NCI-H2029 (cell line): ENCODE data around the gene SLC6A16.

Source experiments
- DNase-seq: peaks from one replicate; lab custom pipeline; 2025; lab: John Stamatoyannopoulos, UW

SLC6A16 gene

DNA sequence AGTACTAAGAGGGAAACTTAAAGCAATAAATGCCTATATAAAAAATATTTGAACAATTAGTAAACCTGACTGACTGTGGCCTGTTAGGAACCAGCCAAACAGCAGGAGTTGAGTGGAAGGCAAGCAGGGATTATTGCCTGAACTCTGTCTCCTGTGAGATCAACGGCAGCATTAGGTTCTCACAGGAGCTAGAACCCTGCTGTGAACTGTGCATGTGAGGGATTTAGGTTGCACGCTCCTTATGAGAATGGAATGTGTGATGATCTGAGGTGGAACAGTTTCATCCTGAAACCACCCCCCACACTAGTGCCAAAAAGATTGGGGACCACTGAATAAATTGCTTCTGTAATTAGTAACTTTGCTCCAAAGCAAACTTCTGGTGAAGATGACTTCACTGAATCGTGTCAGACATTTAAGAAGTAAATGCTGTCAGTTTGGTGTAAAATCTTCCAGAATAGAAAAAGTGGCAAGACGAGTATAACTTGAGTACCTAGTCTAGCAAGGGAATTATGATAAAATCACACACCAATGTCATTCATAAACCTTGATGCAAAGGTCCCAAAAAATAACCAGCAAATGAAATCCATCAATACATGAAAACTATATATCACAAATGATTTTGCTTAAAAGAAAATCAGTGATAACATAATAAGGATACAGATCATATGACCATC, 53.8 kb downstream of the SLC6A16 start:
- no peak for DNase-seq

DNA sequence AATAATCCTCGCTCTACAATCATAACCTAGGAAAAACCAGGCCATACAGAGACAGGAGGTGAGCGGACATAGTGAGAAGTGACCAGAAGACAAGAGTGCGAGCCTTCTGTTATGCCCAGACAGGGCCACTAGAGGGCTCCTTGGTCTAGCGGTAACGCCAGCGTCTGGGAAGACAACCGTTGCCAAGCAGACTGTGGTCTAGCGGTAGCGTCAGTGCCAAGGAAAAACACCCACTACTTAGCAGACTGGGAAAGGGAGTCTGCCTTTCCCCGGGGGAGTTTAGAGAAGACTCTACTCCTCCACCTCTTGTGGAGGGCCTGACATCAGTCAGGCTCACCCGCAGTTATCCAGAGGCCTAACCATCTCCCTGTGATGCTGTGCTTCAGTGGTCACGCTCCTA, 58.6 kb downstream of the SLC6A16 start:
- DNase-seq: peak; percentile 11

DNA sequence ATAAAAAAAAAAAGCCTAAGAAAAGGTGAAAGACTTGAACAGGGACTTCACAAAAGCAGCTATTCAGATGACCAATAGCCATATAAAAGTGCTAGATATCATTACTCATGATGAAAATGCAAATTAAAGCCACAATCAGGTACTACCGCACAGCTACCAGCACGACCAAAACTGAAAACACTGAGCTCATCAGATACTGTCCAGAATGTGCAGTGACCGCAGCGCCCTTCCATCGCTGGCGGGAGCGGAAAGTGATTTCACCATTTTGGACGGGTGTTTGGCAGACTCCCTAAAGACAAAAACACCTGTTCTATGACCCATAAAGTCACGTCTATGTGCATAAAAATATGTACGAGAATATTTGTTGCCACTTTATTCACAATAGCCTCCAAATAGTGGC, 60.7 kb downstream of the SLC6A16 start:
- no peak for DNase-seq

DNA sequence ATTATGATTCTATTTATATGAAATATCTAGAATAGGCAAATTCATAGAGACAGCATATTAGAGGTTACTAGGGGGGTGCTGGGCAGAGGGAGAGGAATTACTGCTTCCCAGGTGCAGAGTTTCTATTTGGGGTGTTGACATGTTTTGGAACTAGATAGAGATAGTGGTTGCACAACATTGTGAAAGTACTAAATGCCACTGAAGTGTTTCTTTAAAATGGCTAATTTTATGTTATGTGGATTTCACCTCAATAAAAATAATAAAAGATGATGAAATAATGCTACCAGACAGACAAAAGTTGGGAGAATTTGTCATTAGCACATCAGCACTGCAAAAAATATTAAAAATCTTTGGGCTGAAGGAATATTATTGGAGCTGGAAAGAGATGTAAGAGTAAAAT, 63.4 kb downstream of the SLC6A16 start:
- DNase-seq: no peak

DNA sequence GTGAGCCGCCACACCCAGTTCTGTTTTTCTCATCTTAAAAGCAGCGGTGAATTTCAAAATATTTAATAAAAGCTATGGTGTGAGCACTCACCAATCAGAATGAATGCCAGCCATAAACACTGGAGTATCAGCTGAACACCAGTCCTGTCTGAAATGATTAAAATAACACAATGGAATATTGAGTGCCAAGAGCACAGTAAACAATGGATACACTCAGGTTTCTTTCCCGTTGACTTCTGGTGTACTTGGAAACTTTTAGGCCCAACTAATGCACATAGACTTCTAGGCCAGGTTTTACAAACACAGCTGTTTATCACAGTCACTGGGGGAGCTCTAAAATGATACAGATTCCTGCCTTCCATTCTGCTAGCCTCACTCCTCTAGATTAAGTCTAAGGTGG, 68.3 kb downstream of the SLC6A16 start:
- DNase-seq: no peak

DNA sequence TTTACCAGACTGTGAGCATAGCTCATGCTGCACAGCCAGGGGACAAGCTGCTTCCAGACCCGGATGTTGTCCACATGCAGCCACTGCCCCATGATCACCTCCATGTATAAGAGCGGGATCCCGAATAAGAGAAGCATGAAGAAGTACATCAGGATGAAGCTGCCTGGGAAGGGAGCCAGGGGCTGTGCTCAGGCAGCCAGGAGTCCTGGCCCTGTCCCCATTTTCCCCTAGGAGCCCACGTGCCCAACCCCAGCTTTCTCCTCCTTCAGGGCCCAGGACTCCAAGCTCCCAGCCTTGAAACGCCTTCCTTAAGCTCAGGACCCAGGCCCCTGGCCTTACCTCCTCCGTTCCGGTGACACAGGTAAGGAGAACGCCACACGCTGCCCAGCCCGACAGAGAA, 69.3 kb downstream of the SLC6A16 start:
- no peak for DNase-seq

DNA sequence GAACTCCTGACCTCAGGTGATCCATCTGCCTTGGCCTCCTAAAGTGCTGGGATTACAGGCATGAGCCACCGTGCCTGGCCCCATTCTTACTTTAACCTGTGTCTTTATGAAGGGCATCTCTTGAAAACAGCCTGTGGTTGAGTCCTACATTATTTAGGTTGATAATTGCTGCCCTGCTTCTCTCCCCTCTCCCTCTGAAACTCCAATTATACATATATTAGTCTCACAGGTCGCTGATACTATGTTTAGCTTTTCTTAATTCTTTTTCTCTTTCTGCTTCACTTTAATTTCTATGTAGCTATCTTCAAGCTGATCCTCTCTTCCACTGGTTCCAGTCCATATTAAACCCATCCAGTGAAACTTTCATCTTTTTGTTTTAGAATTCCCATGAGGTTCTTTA, 75.1 kb downstream of the SLC6A16 start:
- no peak for DNase-seq

DNA sequence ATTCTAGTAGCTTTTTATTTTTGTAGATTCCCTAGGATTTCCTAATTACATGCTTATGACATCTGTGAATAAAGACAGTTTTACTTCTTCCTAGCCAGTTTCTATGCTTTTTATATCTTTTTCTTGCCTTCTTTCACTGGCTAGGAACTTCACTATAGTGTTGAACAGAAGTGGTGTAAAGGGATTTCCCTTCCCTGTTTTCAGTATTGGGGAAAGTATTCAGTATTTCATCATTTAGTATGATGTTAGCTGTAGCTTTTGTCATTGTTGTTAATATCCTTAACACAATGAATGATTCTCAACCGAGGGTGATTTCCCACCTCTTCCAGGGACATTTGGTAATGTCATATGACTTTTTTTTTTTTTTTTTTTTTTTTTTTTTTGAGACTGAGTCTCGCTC, 77.3 kb downstream of the SLC6A16 start:
- DNase-seq: no peak

DNA sequence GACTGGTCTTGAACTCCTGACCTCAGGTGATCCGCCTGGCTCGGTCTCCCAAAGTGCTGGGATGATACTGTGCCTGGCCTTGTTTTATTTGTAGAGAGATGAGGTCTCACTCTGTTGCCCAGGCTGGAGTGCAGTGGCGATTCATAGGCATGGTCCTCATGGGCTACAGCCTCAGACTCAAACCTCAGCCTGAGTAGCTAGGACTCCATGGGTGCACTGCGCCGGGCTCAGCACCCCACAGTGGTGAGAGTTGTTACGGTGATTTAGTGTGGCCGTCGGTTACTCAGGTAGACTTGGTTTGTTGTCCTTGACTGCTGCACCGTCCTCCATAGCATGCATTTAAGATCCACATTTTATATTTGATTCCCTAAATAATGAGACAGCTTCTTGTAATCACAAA, 80.7 kb downstream of the SLC6A16 start:
- no peak for DNase-seq

DNA sequence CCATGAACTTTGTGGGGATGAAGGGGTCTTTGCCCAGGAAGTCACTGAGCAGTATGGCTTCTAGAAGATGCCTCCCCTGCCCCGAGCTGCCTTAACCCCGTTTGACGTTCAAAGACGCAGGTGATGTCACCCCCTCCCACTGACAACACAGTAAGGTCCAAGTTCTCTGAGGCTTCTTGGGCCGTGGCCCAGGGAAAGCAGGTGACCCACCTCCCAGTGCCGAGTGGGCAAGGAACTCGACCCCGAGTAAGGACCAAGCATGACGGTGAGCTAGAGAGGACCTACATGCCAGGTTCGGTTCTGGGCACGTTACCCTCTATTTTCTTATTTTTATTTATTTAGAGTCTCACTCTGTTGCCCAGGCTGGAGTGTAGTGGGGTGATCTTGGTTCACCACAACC, 81.3 kb downstream of the SLC6A16 start:
- no peak for DNase-seq

DNA sequence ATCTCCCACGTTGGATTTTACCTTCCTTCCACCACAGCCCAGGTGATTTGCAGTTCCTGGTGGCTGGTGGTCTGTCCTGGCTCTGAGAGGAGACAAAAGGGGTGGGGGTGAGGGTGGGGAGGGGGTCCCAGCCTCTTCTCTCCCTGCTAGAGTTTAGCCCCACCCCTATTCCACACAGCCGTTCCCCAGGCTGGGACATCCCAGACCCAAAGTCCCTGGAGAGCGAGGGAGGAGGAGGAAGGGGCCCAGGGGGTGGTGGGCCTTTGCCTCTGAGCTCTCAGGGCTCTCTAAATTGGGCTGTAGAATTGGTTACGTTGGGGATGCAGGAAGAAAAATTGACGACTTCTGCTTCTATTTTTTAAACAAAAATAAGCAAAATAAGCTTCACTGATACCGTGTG, 81.9 kb downstream of the SLC6A16 start:
- DNase-seq: no peak

DNA sequence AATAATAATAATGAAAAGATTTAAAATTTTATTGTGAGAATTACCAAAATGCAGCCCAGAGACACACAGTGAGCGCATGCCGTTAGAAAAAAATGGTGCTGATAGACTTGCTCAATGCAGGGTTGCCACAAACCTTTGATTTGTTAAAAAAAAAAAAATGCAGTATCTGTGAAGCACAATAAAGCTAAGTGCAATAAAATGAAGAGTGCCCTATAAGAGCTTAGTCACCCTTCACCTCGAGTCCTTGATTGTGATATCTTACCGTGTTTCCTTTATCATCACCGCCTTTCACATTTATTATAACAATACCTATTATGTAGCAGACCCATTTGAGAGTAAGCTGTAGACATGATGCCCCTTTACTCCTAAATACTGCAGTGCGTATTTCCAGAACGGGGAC, 83.2 kb downstream of the SLC6A16 start:
- DNase-seq: no peak
